Mesendoderm (in vitro differentiated cells): Measurements from ENCODE around the gene AP3D1.

Experiments used
- DNase-seq: peaks from one replicate; pipeline ENCODE4 v3.0.0; 2013
- H2AK5ac ChIP-seq: 2 replicates; pipeline ENCODE4 v1.6.1; 2013; ENCODE audit warnings: low read length, inconsistent platforms
- H2BK120ac ChIP-seq: 2 replicates; pipeline ENCODE4 v1.6.1; 2013; ENCODE audit warnings: low read depth, mild to moderate bottlenecking, low read length, moderate library complexity, mixed read lengths
- H2BK15ac ChIP-seq: replicated peaks from 2 replicates; pipeline ENCODE4 v1.6.1; 2013; ENCODE audit warnings: low read depth, mild to moderate bottlenecking, moderate library complexity
- H2BK5ac ChIP-seq: 2 replicates; pipeline ENCODE4 v1.6.1; 2013; ENCODE audit warnings: low read length, inconsistent platforms
- H3K18ac ChIP-seq: 2 replicates; pipeline ENCODE4 v1.6.1; 2013; ENCODE audit warnings: mild to moderate bottlenecking, low read length, mixed read lengths
- H3K23ac ChIP-seq: one replicate; pipeline ENCODE4 v1.6.1; 2013; ENCODE audit warnings: low read length
- H3K27ac ChIP-seq: 2 replicates; pipeline ENCODE4 v1.5.1; 2013; ENCODE audit warnings: low read depth, mild to moderate bottlenecking, inconsistent platforms, low read length, moderate library complexity
- H3K27me3 ChIP-seq: 2 replicates; pipeline ENCODE4 v1.6.1; 2013; ENCODE audit warnings: low read length, control low read depth, mild to moderate bottlenecking, inconsistent platforms; ENCODE audit not compliant: insufficient read depth, poor library complexity
- H3K36me3 ChIP-seq: 2 replicates; pipeline ENCODE4 v1.6.1; 2013; ENCODE audit warnings: low read length, inconsistent platforms; ENCODE audit not compliant: control insufficient read depth, insufficient read depth
- H3K4ac ChIP-seq: one replicate; pipeline ENCODE4 v1.6.1; 2013; ENCODE audit warnings: low read depth, mild to moderate bottlenecking, low read length, moderate library complexity
- H3K4me1 ChIP-seq: 2 replicates; pipeline ENCODE4 v1.6.1; 2013; ENCODE audit warnings: low read depth, low read length, inconsistent platforms; ENCODE audit not compliant: control insufficient read depth
- H3K4me2 ChIP-seq: 2 replicates; pipeline ENCODE4 v1.6.1; 2013; ENCODE audit warnings: low read length
- H3K4me3 ChIP-seq: 2 replicates; pipeline ENCODE4 v1.5.1; 2013; ENCODE audit warnings: mild to moderate bottlenecking, low read length
- H3K56ac ChIP-seq: one replicate; pipeline ENCODE4 v1.6.1; 2013; ENCODE audit warnings: low read length
- H3K79me1 ChIP-seq: 2 replicates; pipeline ENCODE4 v1.6.1; 2013; ENCODE audit warnings: low read length, inconsistent platforms
- H3K79me2 ChIP-seq: 2 replicates; pipeline ENCODE4 v1.6.1; 2013; ENCODE audit warnings: mild to moderate bottlenecking, low read length; ENCODE audit not compliant: control insufficient read depth, insufficient read depth
- H3K9ac ChIP-seq: 2 replicates; pipeline ENCODE4 v1.6.1; 2013; ENCODE audit warnings: low read length, inconsistent platforms
- H4K5ac ChIP-seq: one replicate; pipeline ENCODE4 v1.6.1; 2013; ENCODE audit warnings: low read length
- H4K8ac ChIP-seq: one replicate; pipeline ENCODE4 v1.6.1; 2013; ENCODE audit warnings: low read depth, mild to moderate bottlenecking, control low read depth, low read length, moderate library complexity
- WGBS: extraction: QIAGEN DNeasy Blood & Tissue Kit; methylation state at CpG from one replicate; pipeline ENCODE4 v1.1.7; 2013; ENCODE audit warnings: low lambda C conversion rate, missing lambda C conversion rate; ENCODE audit not compliant: insufficient coverage; ENCODE audit errors: extremely low coverage; 5-methylcytosine and 5-hydroxymethylcytosine counted together

AP3D1 gene

DNA sequence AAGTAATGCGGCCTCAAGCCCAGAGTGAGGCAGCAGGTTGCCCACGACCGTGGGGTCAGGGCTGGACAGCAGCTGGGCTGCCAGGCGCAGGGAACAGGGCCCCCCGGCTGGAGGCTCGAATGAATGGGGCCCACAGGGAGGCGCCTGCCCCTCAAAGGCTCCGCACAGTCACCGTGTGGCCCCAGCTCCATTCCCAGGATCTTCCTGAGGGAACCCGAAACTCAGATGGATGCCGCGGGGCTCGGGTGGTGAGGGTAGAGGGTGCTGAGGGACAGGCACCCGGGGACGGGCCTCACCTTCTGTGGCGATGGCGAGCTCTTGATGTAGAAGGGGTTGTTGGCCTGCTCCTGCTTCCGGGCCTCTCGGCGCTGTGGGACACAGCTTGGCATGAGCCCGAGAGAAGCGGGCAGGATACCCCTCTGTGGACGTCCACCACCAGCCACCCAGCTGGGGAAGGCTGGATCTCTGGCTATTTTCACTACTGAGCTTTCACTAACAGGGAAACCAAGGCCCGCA, 35.4 kb downstream of the AP3D1 start:
- Histone ChIP-seq H2BK5ac (no peak overlapping the region), H3K36me3 (peaks cover 33% of the 10 kb centered on the region), H3K4ac (no peak overlapping the region), H3K27ac (no peak overlapping the region), H3K9ac (no peak overlapping the region), H3K4me2 (no peak overlapping the region), H3K79me2 (no peaks in the 10 kb centered on the region), H4K8ac (no peak overlapping the region), H2BK15ac (no peak overlapping the region), H2BK120ac (no peak overlapping the region), H3K4me3 (no peak overlapping the region), H3K79me1 (no peaks in the 10 kb centered on the region), H3K23ac (no peak overlapping the region), H2AK5ac (no peak overlapping the region), H3K27me3 (no peaks in the 10 kb centered on the region), H3K56ac (no peak overlapping the region), H3K4me1 (no peaks in the 10 kb centered on the region), H4K5ac (no peak overlapping the region), H3K18ac (no peak overlapping the region)
- no CpG with 5 or more reads among the region's 24 CpGs for WGBS
- DNase-seq, result no peak

DNA sequence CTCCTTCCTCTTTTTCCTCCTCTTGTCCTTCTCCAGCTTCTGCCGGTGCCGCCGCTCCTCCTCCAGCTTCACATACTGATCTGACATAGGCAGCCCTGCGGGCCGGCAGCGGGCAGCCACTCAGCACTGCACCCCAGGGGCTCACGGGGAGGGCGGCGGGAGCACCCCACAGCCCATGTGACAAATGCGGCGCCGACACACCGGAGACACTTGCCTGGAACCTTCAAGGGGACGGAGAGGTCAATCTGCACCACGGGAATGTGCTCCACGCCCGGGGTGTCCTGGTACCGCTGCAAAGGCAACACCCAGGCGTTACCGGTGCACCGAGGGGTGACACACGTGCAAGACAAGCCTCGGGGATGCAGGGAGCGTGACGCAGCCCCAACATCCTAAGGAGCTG, 36.0 kb downstream of the AP3D1 start:
- no peak overlapping the region for H3K18ac ChIP-seq
- H3K4me1 ChIP-seq, result no peaks in the 10 kb centered on the region
- no peaks in the 10 kb centered on the region for H3K79me2 ChIP-seq
- H3K4me3 ChIP-seq, result no peak overlapping the region
- peaks cover 30% of the 10 kb centered on the region for H3K36me3 ChIP-seq
- H3K56ac ChIP-seq, result no peak overlapping the region
- H3K27ac ChIP-seq, result no peak overlapping the region
- H3K27me3 ChIP-seq, result no peaks in the 10 kb centered on the region
- WGBS, result no CpG with 5 or more reads among the region's 25 CpGs
- H2BK120ac ChIP-seq, result no peak overlapping the region
- no peak overlapping the region for H3K4ac ChIP-seq
- DNase-seq, result no peak
- no peak overlapping the region for H4K8ac ChIP-seq
- no peak overlapping the region for H3K4me2 ChIP-seq
- H3K9ac ChIP-seq, result no peak overlapping the region
- H3K23ac ChIP-seq, result no peak overlapping the region
- H2AK5ac ChIP-seq, result no peak overlapping the region
- H3K79me1 ChIP-seq, result no peaks in the 10 kb centered on the region
- H2BK15ac ChIP-seq, result no peak overlapping the region
- no peak overlapping the region for H4K5ac ChIP-seq
- H2BK5ac ChIP-seq, result no peak overlapping the region

DNA sequence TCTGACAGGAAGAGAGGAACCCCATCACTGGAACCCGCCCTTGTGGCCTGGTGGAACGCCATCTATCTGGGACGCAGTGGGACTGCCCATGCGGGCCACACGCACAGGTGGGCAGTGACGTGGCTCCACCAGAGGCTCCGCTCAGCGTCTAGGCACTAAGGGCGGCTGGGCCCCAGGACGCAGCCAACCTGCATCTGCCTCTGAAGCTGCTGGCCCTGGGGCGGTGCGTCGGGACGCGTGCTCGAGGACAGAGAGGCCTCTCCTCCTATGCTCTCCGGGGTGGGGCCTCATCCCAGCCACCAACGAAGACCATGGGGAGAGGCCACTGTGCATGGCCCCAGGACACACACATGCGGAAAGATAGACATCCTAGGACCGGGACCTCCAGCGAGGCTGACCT, 36.5 kb downstream of the AP3D1 start:
- Histone ChIP-seq H4K8ac (no peak overlapping the region), H3K79me1 (no peaks in the 10 kb centered on the region), H3K23ac (no peak overlapping the region), H3K4me2 (no peak overlapping the region), H4K5ac (no peak overlapping the region), H3K4ac (no peak overlapping the region), H3K27ac (no peak overlapping the region), H2BK5ac (no peak overlapping the region), H3K4me3 (no peak overlapping the region), H3K18ac (no peak overlapping the region), H2BK120ac (no peak overlapping the region), H2AK5ac (no peak overlapping the region), H3K9ac (no peak overlapping the region), H3K27me3 (no peaks in the 10 kb centered on the region), H3K4me1 (no peaks in the 10 kb centered on the region), H3K56ac (no peak overlapping the region), H2BK15ac (no peak overlapping the region), H3K36me3 (peaks cover 33% of the 10 kb centered on the region), H3K79me2 (no peaks in the 10 kb centered on the region)
- no CpG with 5 or more reads among the region's 21 CpGs for WGBS
- no peak for DNase-seq

DNA sequence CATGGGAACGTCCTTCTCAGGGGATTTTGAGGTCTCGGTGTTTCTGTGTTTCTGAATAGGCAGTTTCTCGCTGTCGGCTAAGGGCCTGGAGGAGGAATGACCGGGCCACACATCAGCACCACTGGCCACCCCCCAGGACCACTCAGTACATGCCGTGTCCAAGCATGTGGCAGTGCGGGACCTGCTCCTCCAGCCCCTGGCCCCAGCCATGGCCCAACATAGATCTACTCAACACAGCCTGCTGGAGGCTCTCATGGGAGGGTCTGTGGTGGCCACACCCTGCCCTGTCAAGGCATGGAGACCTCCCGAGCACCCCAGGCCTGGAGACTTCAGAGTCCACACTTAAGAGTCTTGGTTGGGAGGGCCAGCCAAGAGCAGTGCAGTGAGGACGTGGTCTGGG, 37.1 kb downstream of the AP3D1 start:
- WGBS, result no CpG with 5 or more reads among the region's 9 CpGs
- no peak overlapping the region for H3K27ac ChIP-seq
- H3K4me3 ChIP-seq, result no peak overlapping the region
- no peak overlapping the region for H2BK120ac ChIP-seq
- H3K79me1 ChIP-seq, result no peaks in the 10 kb centered on the region
- no peak overlapping the region for H4K5ac ChIP-seq
- H2BK5ac ChIP-seq, result no peak overlapping the region
- H3K36me3 ChIP-seq, result peaks cover 35% of the 10 kb centered on the region
- no peak for DNase-seq
- no peak overlapping the region for H3K18ac ChIP-seq
- no peak overlapping the region for H3K4ac ChIP-seq
- no peaks in the 10 kb centered on the region for H3K27me3 ChIP-seq
- H3K79me2 ChIP-seq, result no peaks in the 10 kb centered on the region
- H3K56ac ChIP-seq, result no peak overlapping the region
- H3K4me2 ChIP-seq, result no peak overlapping the region
- H3K9ac ChIP-seq, result no peak overlapping the region
- H3K23ac ChIP-seq, result no peak overlapping the region
- no peak overlapping the region for H4K8ac ChIP-seq
- H2AK5ac ChIP-seq, result no peak overlapping the region
- no peak overlapping the region for H2BK15ac ChIP-seq
- H3K4me1 ChIP-seq, result no peaks in the 10 kb centered on the region

DNA sequence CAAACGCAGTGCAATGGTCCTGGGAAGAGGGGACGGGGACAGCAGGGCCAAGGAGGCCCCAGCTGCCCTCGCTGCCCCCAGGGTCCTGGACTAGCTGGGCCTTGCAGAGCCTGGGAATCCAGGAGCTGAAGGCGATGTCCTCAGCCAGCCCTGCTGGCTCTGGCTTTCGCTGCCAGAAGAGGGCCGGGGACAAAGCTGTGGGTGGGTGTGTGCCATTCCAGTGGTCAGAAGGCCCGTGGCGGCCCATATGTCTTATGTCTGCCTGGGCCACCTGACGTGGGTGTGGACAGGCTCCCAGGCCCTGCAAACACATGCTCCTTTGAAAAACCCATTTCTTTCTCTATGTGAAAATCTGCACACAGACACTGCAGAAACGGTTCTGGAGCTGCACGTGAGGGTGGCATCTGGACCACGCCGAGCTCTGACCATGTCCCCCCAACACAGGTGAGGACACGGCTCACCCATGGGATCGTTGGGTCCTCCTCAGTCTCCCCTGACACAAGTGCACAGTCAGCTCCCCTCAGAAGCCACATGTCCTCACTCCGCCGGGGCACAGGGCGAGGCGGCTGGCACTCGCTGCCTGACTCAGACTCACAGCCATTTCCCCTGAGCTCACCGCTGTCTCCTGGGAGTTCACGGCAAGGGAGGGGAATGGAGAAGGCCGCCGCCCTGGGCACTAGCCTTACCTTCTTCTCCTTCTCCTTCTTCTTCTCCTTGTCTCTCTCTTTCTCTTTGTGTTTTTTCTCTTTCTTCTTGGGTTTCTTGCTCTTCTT, 37.7 kb downstream of the AP3D1 start:
- Histone ChIP-seq H3K56ac (no peak overlapping the region), H3K36me3 (peaks cover 36% of the 10 kb centered on the region), H2AK5ac (no peak overlapping the region), H3K18ac (no peak overlapping the region), H3K23ac (no peak overlapping the region), H3K4me3 (no peak overlapping the region), H2BK5ac (no peak overlapping the region), H4K8ac (no peak overlapping the region), H3K4me2 (no peak overlapping the region), H4K5ac (no peak overlapping the region), H3K79me1 (no peaks in the 10 kb centered on the region), H3K79me2 (no peaks in the 10 kb centered on the region), H3K9ac (no peak overlapping the region), H3K27ac (no peak overlapping the region), H2BK15ac (no peak overlapping the region), H3K4ac (no peak overlapping the region), H2BK120ac (no peak overlapping the region), H3K4me1 (no peaks in the 10 kb centered on the region), H3K27me3 (no peaks in the 10 kb centered on the region)
- DNase-seq, result no peak
- WGBS, result no CpG with 5 or more reads among the region's 24 CpGs
